IMR-90 (cell line): ENCODE results near the gene RRP15. TPM values are rescaled to one million over a fixed set of nuclear protein-coding genes. Genes with fewer than 3 reads are reported as not detected.

ENCODE experiments used
- ATAC-seq: fragments of 200-7000 bp; cut with Tn5 transposase; 2 replicates; pipeline ENCODE4 v1.9.1; 2020; ENCODE audit warnings: low read depth, mild to moderate bottlenecking, moderate library complexity
- BruUV-seq: library from RNA; stranded (reverse); fragments of 400-500 nt; replicated peaks from 2 replicates; lab custom pipeline; 2021; lab: Mats Ljungman, UMichigan
- CTCF ChIA-PET: fragments of 300-600 bp; formaldehyde crosslinking; extraction: SDS; loops from one replicate; lab custom pipeline; 2021; ENCODE audit warnings: antibody characterized with exemption; lab: Yijun Ruan, JAX
- POLR2A ChIA-PET: fragments of 300-600 bp; sonication (Branson Sonifier 250); formaldehyde crosslinking; loops from one replicate; lab custom pipeline; 2022; ENCODE audit warnings: antibody characterized with exemption; ENCODE audit not compliant: unreplicated experiment; lab: Charles Lee
- DNase-seq: peaks from one replicate; pipeline ENCODE4 v3.0.0; 2013
- H2AFZ ChIP-seq: replicated peaks from 2 replicates; pipeline ENCODE3; 2013; ENCODE audit warnings: low read length, mild to moderate bottlenecking; ENCODE audit not compliant: poor library complexity
- H2AK5ac ChIP-seq: 2 replicates; pipeline ENCODE4 v1.6.1; 2013; ENCODE audit warnings: low read depth, low read length, inconsistent platforms
- H2AK9ac ChIP-seq: replicated peaks from 2 replicates; pipeline ENCODE3; 2013; ENCODE audit warnings: mild to moderate bottlenecking, low read depth, low read length, moderate library complexity; ENCODE audit not compliant: poor library complexity
- H2BK120ac ChIP-seq: 2 replicates; pipeline ENCODE4 v1.6.1; 2013; ENCODE audit warnings: low read depth, low read length, inconsistent platforms
- H2BK15ac ChIP-seq: 3 replicates; pipeline ENCODE4 v1.6.1; 2013; ENCODE audit warnings: low read depth, low read length, inconsistent platforms
- H2BK20ac ChIP-seq: 2 replicates; pipeline ENCODE4 v1.6.1; 2013; ENCODE audit warnings: low read depth, mild to moderate bottlenecking, inconsistent platforms, low read length, moderate library complexity
- H2BK5ac ChIP-seq: 2 replicates; pipeline ENCODE4 v1.6.1; 2013; ENCODE audit warnings: mild to moderate bottlenecking, low read depth, low read length, inconsistent platforms; ENCODE audit not compliant: poor library complexity, severe bottlenecking
- H3K14ac ChIP-seq: replicated peaks from 2 replicates; pipeline ENCODE4 v1.6.1; 2013; ENCODE audit warnings: low read depth, low read length, inconsistent platforms
- H3K18ac ChIP-seq: 2 replicates; pipeline ENCODE4 v1.6.1; 2013; ENCODE audit warnings: low read depth, low read length, control low read depth
- H3K23ac ChIP-seq: 2 replicates; pipeline ENCODE4 v1.6.1; 2013; ENCODE audit warnings: low read depth, low read length, inconsistent platforms
- H3K27ac ChIP-seq: 2 replicates; pipeline ENCODE4 v1.5.1; 2013; ENCODE audit warnings: mild to moderate bottlenecking, control low read depth, low read length; ENCODE audit not compliant: insufficient read depth
- H3K27me3 ChIP-seq: 2 replicates; pipeline ENCODE4 v1.6.1; 2013; ENCODE audit warnings: low read length; ENCODE audit not compliant: control insufficient read depth, insufficient read depth
- H3K36me3 ChIP-seq: 2 replicates; pipeline ENCODE4 v1.6.1; 2013; ENCODE audit warnings: low read length, mixed read lengths; ENCODE audit not compliant: control insufficient read depth, insufficient read depth
- H3K4ac ChIP-seq: 2 replicates; pipeline ENCODE4 v1.6.1; 2013; ENCODE audit warnings: low read depth, low read length, inconsistent platforms
- H3K4me1 ChIP-seq: 2 replicates; pipeline ENCODE4 v1.6.1; 2013; ENCODE audit warnings: low read length, mixed read lengths; ENCODE audit not compliant: control insufficient read depth, insufficient read depth
- H3K4me2 ChIP-seq: 2 replicates; pipeline ENCODE4 v1.6.1; 2013; ENCODE audit warnings: low read depth, mild to moderate bottlenecking, control low read depth, low read length, moderate library complexity
- H3K4me3 ChIP-seq: 2 replicates; pipeline ENCODE4 v1.5.1; 2013; ENCODE audit warnings: low read depth, mild to moderate bottlenecking, control low read depth, low read length, moderate library complexity; ENCODE audit not compliant: insufficient read depth
- H3K56ac ChIP-seq: 2 replicates; pipeline ENCODE4 v1.6.1; 2013; ENCODE audit warnings: low read length, inconsistent platforms; ENCODE audit not compliant: insufficient read depth; ENCODE audit errors: extremely low read depth
- H3K79me1 ChIP-seq, 2 experiments: 2 replicates each; pipeline ENCODE4 v1.6.1; 2013; ENCODE audit warnings: low read length in 2 of 2, inconsistent platforms in 1 of 2, low read depth in 1 of 2
- H3K9ac ChIP-seq: 2 replicates; pipeline ENCODE4 v1.6.1; 2013; ENCODE audit warnings: low read depth, low read length, control low read depth
- H3K9me1 ChIP-seq: 2 replicates; pipeline ENCODE4 v1.6.1; 2013; ENCODE audit warnings: low read length, inconsistent platforms; ENCODE audit not compliant: insufficient read depth
- H3K9me3 ChIP-seq: 2 replicates; pipeline ENCODE4 v1.6.1; 2013; ENCODE audit warnings: low read length; ENCODE audit not compliant: control insufficient read depth, insufficient read depth
- H4K20me1 ChIP-seq: 2 replicates; pipeline ENCODE4 v1.6.1; 2013; ENCODE audit warnings: low read length, inconsistent platforms; ENCODE audit not compliant: insufficient read depth
- H4K5ac ChIP-seq: 2 replicates; pipeline ENCODE4 v1.6.1; 2013; ENCODE audit warnings: mild to moderate bottlenecking, low read depth, low read length, control low read depth
- H4K8ac ChIP-seq, 2 experiments: 2 replicates each; pipeline ENCODE4 v1.6.1; 2013; ENCODE audit warnings: low read depth in 2 of 2, low read length in 2 of 2, control low read depth in 1 of 2, inconsistent platforms in 1 of 2
- H4K91ac ChIP-seq: 2 replicates; pipeline ENCODE4 v1.6.1; 2013; ENCODE audit warnings: low read depth, low read length, inconsistent platforms; ENCODE audit not compliant: insufficient read depth
- BHLHE40 ChIP-seq: fragments of 150-350 bp; IDR thresholded peaks from 2 replicates; pipeline ENCODE4 v1.6.1; 2016; ENCODE audit warnings: mild to moderate bottlenecking, low read depth, low read length
- CEBPB ChIP-seq: IDR thresholded peaks from 2 replicates; pipeline ENCODE4 v1.6.1; 2012; ENCODE audit warnings: low read depth, low read length, improper control_type of control experiment
- CHD1 ChIP-seq: IDR thresholded peaks from 2 replicates; pipeline ENCODE4 v1.6.1; 2012; ENCODE audit warnings: low read depth, low read length, improper control_type of control experiment
- MAFK ChIP-seq: IDR thresholded peaks from 2 replicates; pipeline ENCODE4 v1.6.1; 2012; ENCODE audit warnings: low read depth, low read length, improper control_type of control experiment
- MAZ ChIP-seq: IDR thresholded peaks from 2 replicates; pipeline ENCODE4 v1.6.1; 2012; ENCODE audit warnings: low read depth, mild to moderate bottlenecking, low read length, improper control_type of control experiment, moderate library complexity, borderline replicate concordance
- POLR2A ChIP-seq: IDR thresholded peaks from 2 replicates; pipeline ENCODE4 v1.6.1; 2012; ENCODE audit warnings: mild to moderate bottlenecking, low read depth, low read length
- RFX5 ChIP-seq: IDR thresholded peaks from 2 replicates; pipeline ENCODE4 v1.8.0; 2012; ENCODE audit warnings: low read depth, mild to moderate bottlenecking, low read length, moderate library complexity
- SMC3 ChIP-seq: fragments of 150-350 bp; IDR thresholded peaks from 2 replicates; pipeline ENCODE4 v1.6.1; 2016; ENCODE audit warnings: low read depth, mild to moderate bottlenecking, antibody characterized with exemption, low read length, moderate library complexity
- USF2 ChIP-seq: fragments of 150-350 bp; IDR thresholded peaks from 2 replicates; pipeline ENCODE4 v1.6.1; 2017; ENCODE audit warnings: mild to moderate bottlenecking, antibody characterized with exemption, low read length, low read depth
- WGBS, 2 experiments: methylation state at CpG; one replicate each; pipeline versions ENCODE4 v1.1.5 to v1.1.7; 2013; ENCODE audit warnings: missing lambda C conversion rate in 2 of 2; ENCODE audit not compliant: insufficient read length in 1 of 2; ENCODE audit errors: extremely low coverage in 2 of 2; 5-methylcytosine and 5-hydroxymethylcytosine counted together
- dilution Hi-C: fragments of 300-500 bp; cut with HindIII; formaldehyde crosslinking; loops from one replicate; pipeline ENCODE4 v1.14.3; 2018; ENCODE audit warnings: low sequenced_read_pairs; ENCODE audit not compliant: unreplicated experiment
- in situ Hi-C: fragments of 300-500 bp; cut with MboI; formaldehyde crosslinking; loops from 3 replicates; pipeline ENCODE4 v1.14.3; 2019; ENCODE audit warnings: low sequenced_read_pairs, inconsistent platforms, mixed read lengths
- intact Hi-C: fragments of 100-400 bp; cut with micrococcal nuclease; formaldehyde crosslinking; loops from 2 replicates; pipeline ENCODE4 v1.10.0; 2022
- polyA plus RNA-seq, 3 experiments: library from polyadenylated mRNA; depleted of rRNA; stranded (reverse); fragments of >200 nt; gene quantifications; 2 replicates each; pipeline ENCODE4 v1.2.3, GENCODE V29; 2012; ENCODE audit warnings: low replicate concordance in 1 of 3
- total RNA-seq: library from RNA; depleted of rRNA; stranded (reverse); fragments of >200 nt; gene quantifications from 2 replicates; pipeline ENCODE4 v1.2.3, GENCODE V29; 2012

Gene RRP15
- total and polyA plus RNA-seq, 2 of the 4 experiments (the other 2 are of a cell fraction), result 3.1 to 4.1 TPM

GRCh38 chr1:218350035-218350525 is 65.0 kb downstream of the RRP15 start:
- H3K18ac ChIP-seq, result peak overlapping the region; percentile 89
- dilution Hi-C loops, result no loop called here
- ATAC-seq (no peak), DNase-seq (no peak)
- peak overlapping the region; percentile 93 for H3K4ac ChIP-seq
- peaks cover 7% of the 10 kb centered on the region; the same call in 1 of the 2 replicates for H3K9me1 ChIP-seq
- peaks cover 13 to 25% of the 10 kb centered on the region in 2 experiments for H3K79me1 ChIP-seq
- peak overlapping the region; percentile 58 for H3K23ac ChIP-seq
- H2BK5ac ChIP-seq, result peak overlapping the region; percentile 94
- peak overlapping the region; percentile 46 for H2AK9ac ChIP-seq
- H3K14ac ChIP-seq, result peak overlapping the region; percentile 44; the same call in 1 of the 2 replicates
- H4K8ac ChIP-seq, result peak overlapping the region; percentile 1 to 37; a peak in 2 of 4 replicates
- no peaks in the 10 kb centered on the region; the same call in 1 of the 2 replicates for H3K36me3 ChIP-seq
- H2AK5ac ChIP-seq, result peak overlapping the region; percentile 38; the same call in 1 of the 2 replicates
- intact Hi-C loops, result loop anchor here (2.0 kb wide), 1 partner anchor 131 kb away; no protein-coding TSS in a partner anchor
- ChIA-PET POLR2A (no interaction called here), CTCF (no interaction called here)
- H3K56ac ChIP-seq, result peak overlapping the region; percentile 47; the same call in 1 of the 2 replicates
- H3K4me3 ChIP-seq, result peak overlapping the region; percentile 17; the same call in 1 of the 2 replicates
- in situ Hi-C loops, result no loop called here
- H3K27ac ChIP-seq, result peak overlapping the region; percentile 73
- no peaks in the 10 kb centered on the region for H3K27me3 ChIP-seq
- peak overlapping the region; percentile 84 for H4K5ac ChIP-seq
- peak overlapping the region; percentile 57; the same call in 2 of the 3 replicates for H2BK15ac ChIP-seq
- peak overlapping the region; percentile 74 for H4K91ac ChIP-seq
- H4K20me1 ChIP-seq, result no peaks in the 10 kb centered on the region
- H2AFZ ChIP-seq, result no peak overlapping the region
- WGBS, 2 experiments, result no CpG with 5 or more reads among the region's 7 CpGs
- peak overlapping the region; percentile 33 for H2BK20ac ChIP-seq
- peak overlapping the region; percentile 77 for H2BK120ac ChIP-seq
- no TSS peak for BruUV-seq
- H3K4me2 ChIP-seq, result peak overlapping the region; percentile 84
- TF ChIP-seq SMC3 (no peak), BHLHE40 (no peak), MAZ (no peak), POLR2A (no peak), CHD1 (no peak), CEBPB (no peak), USF2 (no peak), MAFK (no peak), RFX5 (no peak)
- H3K9ac ChIP-seq, result peak overlapping the region; percentile 23; the same call in 1 of the 2 replicates
- no peaks in the 10 kb centered on the region for H3K9me3 ChIP-seq
- peaks cover 6% of the 10 kb centered on the region for H3K4me1 ChIP-seq
